IMR-90 (cell line): ENCODE results near the gene S100A5. TPM values are rescaled to one million over a fixed set of nuclear protein-coding genes. Genes with fewer than 3 reads are reported as not detected.
"Not testable (repeated sequence)": the region's sequence is repeated elsewhere in the genome, so short reads cannot be mapped to it uniquely, and the experiment has no call there.

Experiments used
- ATAC-seq: fragments of 200-7000 bp; cut with Tn5 transposase; 2 replicates; pipeline ENCODE4 v1.9.1; 2020; ENCODE audit warnings: low read depth, mild to moderate bottlenecking, moderate library complexity
- BruUV-seq: library from RNA; stranded (reverse); fragments of 400-500 nt; replicated peaks from 2 replicates; lab custom pipeline; 2021; lab: Mats Ljungman, UMichigan
- CTCF ChIA-PET: fragments of 300-600 bp; formaldehyde crosslinking; extraction: SDS; loops from one replicate; lab custom pipeline; 2021; ENCODE audit warnings: antibody characterized with exemption; lab: Yijun Ruan, JAX
- POLR2A ChIA-PET: fragments of 300-600 bp; sonication (Branson Sonifier 250); formaldehyde crosslinking; loops from one replicate; lab custom pipeline; 2022; ENCODE audit warnings: antibody characterized with exemption; ENCODE audit not compliant: unreplicated experiment; lab: Charles Lee
- DNase-seq: peaks from one replicate; pipeline ENCODE4 v3.0.0; 2013
- H2AFZ ChIP-seq: replicated peaks from 2 replicates; pipeline ENCODE3; 2013; ENCODE audit warnings: low read length, mild to moderate bottlenecking; ENCODE audit not compliant: poor library complexity
- H2AK5ac ChIP-seq: 2 replicates; pipeline ENCODE4 v1.6.1; 2013; ENCODE audit warnings: low read depth, low read length, inconsistent platforms
- H2AK9ac ChIP-seq: replicated peaks from 2 replicates; pipeline ENCODE3; 2013; ENCODE audit warnings: mild to moderate bottlenecking, low read depth, low read length, moderate library complexity; ENCODE audit not compliant: poor library complexity
- H2BK120ac ChIP-seq: 2 replicates; pipeline ENCODE4 v1.6.1; 2013; ENCODE audit warnings: low read depth, low read length, inconsistent platforms
- H2BK15ac ChIP-seq: 3 replicates; pipeline ENCODE4 v1.6.1; 2013; ENCODE audit warnings: low read depth, low read length, inconsistent platforms
- H2BK20ac ChIP-seq: 2 replicates; pipeline ENCODE4 v1.6.1; 2013; ENCODE audit warnings: low read depth, mild to moderate bottlenecking, inconsistent platforms, low read length, moderate library complexity
- H2BK5ac ChIP-seq: 2 replicates; pipeline ENCODE4 v1.6.1; 2013; ENCODE audit warnings: mild to moderate bottlenecking, low read depth, low read length, inconsistent platforms; ENCODE audit not compliant: poor library complexity, severe bottlenecking
- H3K14ac ChIP-seq: replicated peaks from 2 replicates; pipeline ENCODE4 v1.6.1; 2013; ENCODE audit warnings: low read depth, low read length, inconsistent platforms
- H3K18ac ChIP-seq: 2 replicates; pipeline ENCODE4 v1.6.1; 2013; ENCODE audit warnings: low read depth, low read length, control low read depth
- H3K23ac ChIP-seq: 2 replicates; pipeline ENCODE4 v1.6.1; 2013; ENCODE audit warnings: low read depth, low read length, inconsistent platforms
- H3K27ac ChIP-seq: 2 replicates; pipeline ENCODE4 v1.5.1; 2013; ENCODE audit warnings: mild to moderate bottlenecking, control low read depth, low read length; ENCODE audit not compliant: insufficient read depth
- H3K27me3 ChIP-seq: 2 replicates; pipeline ENCODE4 v1.6.1; 2013; ENCODE audit warnings: low read length; ENCODE audit not compliant: control insufficient read depth, insufficient read depth
- H3K36me3 ChIP-seq: 2 replicates; pipeline ENCODE4 v1.6.1; 2013; ENCODE audit warnings: low read length, mixed read lengths; ENCODE audit not compliant: control insufficient read depth, insufficient read depth
- H3K4ac ChIP-seq: 2 replicates; pipeline ENCODE4 v1.6.1; 2013; ENCODE audit warnings: low read depth, low read length, inconsistent platforms
- H3K4me1 ChIP-seq: 2 replicates; pipeline ENCODE4 v1.6.1; 2013; ENCODE audit warnings: low read length, mixed read lengths; ENCODE audit not compliant: control insufficient read depth, insufficient read depth
- H3K4me2 ChIP-seq: 2 replicates; pipeline ENCODE4 v1.6.1; 2013; ENCODE audit warnings: low read depth, mild to moderate bottlenecking, control low read depth, low read length, moderate library complexity
- H3K4me3 ChIP-seq: 2 replicates; pipeline ENCODE4 v1.5.1; 2013; ENCODE audit warnings: low read depth, mild to moderate bottlenecking, control low read depth, low read length, moderate library complexity; ENCODE audit not compliant: insufficient read depth
- H3K56ac ChIP-seq: 2 replicates; pipeline ENCODE4 v1.6.1; 2013; ENCODE audit warnings: low read length, inconsistent platforms; ENCODE audit not compliant: insufficient read depth; ENCODE audit errors: extremely low read depth
- H3K79me1 ChIP-seq, 2 experiments: 2 replicates each; pipeline ENCODE4 v1.6.1; 2013; ENCODE audit warnings: low read length in 2 of 2, inconsistent platforms in 1 of 2, low read depth in 1 of 2
- H3K9ac ChIP-seq: 2 replicates; pipeline ENCODE4 v1.6.1; 2013; ENCODE audit warnings: low read depth, low read length, control low read depth
- H3K9me1 ChIP-seq: 2 replicates; pipeline ENCODE4 v1.6.1; 2013; ENCODE audit warnings: low read length, inconsistent platforms; ENCODE audit not compliant: insufficient read depth
- H3K9me3 ChIP-seq: 2 replicates; pipeline ENCODE4 v1.6.1; 2013; ENCODE audit warnings: low read length; ENCODE audit not compliant: control insufficient read depth, insufficient read depth
- H4K20me1 ChIP-seq: 2 replicates; pipeline ENCODE4 v1.6.1; 2013; ENCODE audit warnings: low read length, inconsistent platforms; ENCODE audit not compliant: insufficient read depth
- H4K5ac ChIP-seq: 2 replicates; pipeline ENCODE4 v1.6.1; 2013; ENCODE audit warnings: mild to moderate bottlenecking, low read depth, low read length, control low read depth
- H4K8ac ChIP-seq, 2 experiments: 2 replicates each; pipeline ENCODE4 v1.6.1; 2013; ENCODE audit warnings: low read depth in 2 of 2, low read length in 2 of 2, control low read depth in 1 of 2, inconsistent platforms in 1 of 2
- H4K91ac ChIP-seq: 2 replicates; pipeline ENCODE4 v1.6.1; 2013; ENCODE audit warnings: low read depth, low read length, inconsistent platforms; ENCODE audit not compliant: insufficient read depth
- WGBS, 2 experiments: methylation state at CpG; one replicate each; pipeline versions ENCODE4 v1.1.5 to v1.1.7; 2013; ENCODE audit warnings: missing lambda C conversion rate in 2 of 2; ENCODE audit not compliant: insufficient read length in 1 of 2; ENCODE audit errors: extremely low coverage in 2 of 2; 5-methylcytosine and 5-hydroxymethylcytosine counted together
- dilution Hi-C: fragments of 300-500 bp; cut with HindIII; formaldehyde crosslinking; loops from one replicate; pipeline ENCODE4 v1.14.3; 2018; ENCODE audit warnings: low sequenced_read_pairs; ENCODE audit not compliant: unreplicated experiment
- in situ Hi-C: fragments of 300-500 bp; cut with MboI; formaldehyde crosslinking; loops from 3 replicates; pipeline ENCODE4 v1.14.3; 2019; ENCODE audit warnings: low sequenced_read_pairs, inconsistent platforms, mixed read lengths
- intact Hi-C: fragments of 100-400 bp; cut with micrococcal nuclease; formaldehyde crosslinking; loops from 2 replicates; pipeline ENCODE4 v1.10.0; 2022
- polyA plus RNA-seq, 3 experiments: library from polyadenylated mRNA; depleted of rRNA; stranded (reverse); fragments of >200 nt; gene quantifications; 2 replicates each; pipeline ENCODE4 v1.2.3, GENCODE V29; 2012; ENCODE audit warnings: low replicate concordance in 1 of 3
- total RNA-seq: library from RNA; depleted of rRNA; stranded (reverse); fragments of >200 nt; gene quantifications from 2 replicates; pipeline ENCODE4 v1.2.3, GENCODE V29; 2012

The S100A5 gene
- total and polyA plus RNA-seq, 2 of the 4 experiments (the other 2 are of a cell fraction), result 0.27 TPM; not detected in 1

GRCh38 chr1:153582836-153583235 is 42.1 kb upstream of the S100A5 start:
- H3K79me1 ChIP-seq, CTCF ChIA-PET, H3K56ac ChIP-seq, H3K4me1 ChIP-seq, H2AFZ ChIP-seq, H3K14ac ChIP-seq, H2BK20ac ChIP-seq, intact Hi-C loops, H3K27ac ChIP-seq, H4K20me1 ChIP-seq, H3K36me3 ChIP-seq, H2AK9ac ChIP-seq, ATAC-seq, in situ Hi-C loops, H3K4me2 ChIP-seq, H2BK5ac ChIP-seq, H2BK120ac ChIP-seq, DNase-seq, H3K9me3 ChIP-seq, POLR2A ChIA-PET, H3K4me3 ChIP-seq, BruUV-seq, H3K9me1 ChIP-seq, H3K4ac ChIP-seq, dilution Hi-C loops, H3K27me3 ChIP-seq, H3K9ac ChIP-seq, H4K5ac ChIP-seq, H4K8ac ChIP-seq, H3K18ac ChIP-seq, H2AK5ac ChIP-seq, H4K91ac ChIP-seq, H3K23ac ChIP-seq, H2BK15ac ChIP-seq: not testable (repeated sequence)
- 95% methylated on average over 6 of the region's 34 CpGs; no CpG with 5 or more reads in 1 of the 2 experiments for WGBS, 2 experiments
